ENCODE data around the gene SLC49A4.

DNA sequence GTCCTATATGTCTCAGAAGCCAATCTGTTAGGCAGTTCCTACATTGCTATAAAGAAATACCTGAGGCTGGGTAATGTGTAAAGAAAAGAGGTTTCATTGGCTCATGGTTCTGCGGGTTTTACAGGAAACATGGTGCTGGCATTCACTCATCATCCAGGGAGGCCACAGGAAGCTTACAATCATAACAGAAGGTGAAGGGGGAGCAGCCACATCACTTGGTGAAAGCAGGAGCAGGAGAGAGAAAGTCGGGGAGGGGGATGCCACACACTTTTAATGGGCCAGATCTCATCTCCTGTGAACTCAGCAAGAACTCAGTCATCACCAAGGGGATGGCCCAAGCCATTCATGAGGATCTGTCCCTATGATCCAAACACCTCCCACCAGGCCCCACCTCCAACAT, 9.1 kb downstream of the SLC49A4 start:
- TF ChIP-seq ZNF274 (IDR thresholded peaks at IDR 0.05; ENCODE audit: low read depth, low read length) (no peak), YY1 (IDR thresholded peaks at IDR 0.05; ENCODE audit: insufficient read depth, insufficient read length) (no peak), SUZ12 (IDR thresholded peaks at IDR 0.05; ENCODE audit: extremely low read depth, insufficient read depth, insufficient read length) (no peak)
